GM12878 (cell line): ENCODE measurements around the gene ELP4. TPM values are rescaled to one million over a fixed set of nuclear protein-coding genes. Genes with fewer than 3 reads are reported as not detected.
A peak's percentile ranks its signal among the peaks of the same experiment; 100 is the strongest.

Source experiments
- ATAC-seq: fragments of 200-7000 bp; cut with Tn5 transposase; 3 replicates; pipeline ENCODE4 v1.9.1; 2020; ENCODE audit warnings: mild to moderate bottlenecking, moderate library complexity
- BruUV-seq: library from RNA; stranded (reverse); fragments of 400-500 nt; replicated peaks from 2 replicates; lab custom pipeline; 2021; lab: Mats Ljungman, UMichigan
- CTCF ChIA-PET: fragments of 300-600 bp; sonication (Branson Sonifier 250); formaldehyde crosslinking; extraction: SDS; loops from one replicate; lab custom pipeline; 2021; ENCODE audit warnings: inconsistent platforms; lab: Yijun Ruan, JAX
- POLR2A ChIA-PET: fragments of 350-600 bp; formaldehyde crosslinking; extraction: SDS; loops from one replicate; lab custom pipeline; 2021; ENCODE audit warnings: inconsistent platforms; lab: Charles Lee
- RAD21 ChIA-PET: fragments of 300-600 bp; sonication (Branson Sonifier 250); formaldehyde crosslinking; loops from one replicate; lab custom pipeline; 2023; ENCODE audit warnings: antibody characterized with exemption; ENCODE audit not compliant: unreplicated experiment; lab: Charles Lee
- SMC1A ChIA-PET: fragments of 300-600 bp; sonication (Branson Sonifier 250); formaldehyde crosslinking; loops from one replicate; lab custom pipeline; 2023; ENCODE audit not compliant: unreplicated experiment, uncharacterized antibody; lab: Charles Lee
- DNase-seq: peaks from one replicate; pipeline ENCODE4 v3.0.0-alpha.2; 2011; ENCODE audit warnings: low read depth, low spot score
- FAIRE-seq: peaks from 3 replicates; lab custom pipeline; 2011; peaks lifted over from hg19 to GRCh38; lab: Jason Lieb, UNC
- H2AFZ ChIP-seq: 2 replicates; pipeline ENCODE4 v1.6.0; 2011; ENCODE audit warnings: low read depth, low read length, control low read depth; ENCODE audit not compliant: control insufficient read depth
- H3K27ac ChIP-seq: 2 replicates; pipeline ENCODE4 v1.5.1; 2011; ENCODE audit warnings: control low read depth; ENCODE audit not compliant: control insufficient read depth, insufficient read depth
- H3K27me3 ChIP-seq, 2 experiments: replicated peaks in 1 of 2; 2 replicates each; pipeline versions ENCODE4 v1.6.0 to v1.6.1; 2011; ENCODE audit warnings: low read length in 1 of 2; ENCODE audit not compliant: control insufficient read depth in 2 of 2, insufficient read depth in 2 of 2
- H3K36me3 ChIP-seq, 2 experiments: 2 replicates each; pipeline ENCODE4 v1.5.1; 2011; ENCODE audit warnings: low read length in 1 of 2; ENCODE audit not compliant: control insufficient read depth in 2 of 2, insufficient read depth in 2 of 2
- H3K4me1 ChIP-seq: 2 replicates; pipeline ENCODE4 v1.6.1; 2011; ENCODE audit warnings: mild to moderate bottlenecking, low read length, moderate library complexity, mixed read lengths; ENCODE audit not compliant: control insufficient read depth, insufficient read depth
- H3K4me2 ChIP-seq: 2 replicates; pipeline ENCODE4 v1.6.0; 2011; ENCODE audit warnings: control low read depth; ENCODE audit not compliant: control insufficient read depth, insufficient read depth
- H3K4me3 ChIP-seq: fragments of 200-600 bp; sonication (generic); 2 replicates; pipeline ENCODE4 v1.5.1; 2016
- H3K79me2 ChIP-seq: 2 replicates; pipeline ENCODE4 v1.6.0; 2011; ENCODE audit warnings: low read length; ENCODE audit not compliant: control insufficient read depth, insufficient read depth
- H3K9ac ChIP-seq: 2 replicates; pipeline ENCODE4 v1.8.0; 2011; ENCODE audit warnings: low read length, control low read depth, mixed read lengths; ENCODE audit not compliant: control insufficient read depth, insufficient read depth
- H3K9me3 ChIP-seq: replicated peaks from 3 replicates; pipeline ENCODE4 v1.5.1; 2011; ENCODE audit warnings: mild to moderate bottlenecking, low read length; ENCODE audit not compliant: control insufficient read depth, insufficient read depth
- H4K20me1 ChIP-seq: 2 replicates; pipeline ENCODE4 v1.6.0; 2011; ENCODE audit not compliant: control insufficient read depth, insufficient read depth
- CHD1 ChIP-seq: IDR thresholded peaks from 2 replicates; pipeline ENCODE4 v1.6.1; 2012; ENCODE audit warnings: low read depth, low read length, improper control_type of control experiment
- DPF2 ChIP-seq: fragments of 450-650 bp; IDR thresholded peaks from 2 replicates; pipeline ENCODE4 v1.6.1; 2017; ENCODE audit warnings: mild to moderate bottlenecking
- HDAC2 ChIP-seq: fragments of 200-600 bp; sonication (generic); IDR thresholded peaks from 2 replicates; pipeline ENCODE4 v1.6.1; 2017
- IRF4 ChIP-seq: IDR thresholded peaks from 2 replicates; pipeline ENCODE4 v1.6.1; 2011; ENCODE audit warnings: low read depth, low read length
- MXI1 ChIP-seq: fragments of 150-350 bp; IDR thresholded peaks from 2 replicates; pipeline ENCODE4 v1.6.1; 2011; ENCODE audit warnings: low read depth, mild to moderate bottlenecking, inconsistent platforms, low read length, improper control_type of control experiment
- NBN ChIP-seq: fragments of 450-650 bp; IDR thresholded peaks from 2 replicates; pipeline ENCODE4 v1.6.1; 2016
- NRF1 ChIP-seq: conservative IDR thresholded peaks from 2 replicates; pipeline ENCODE4 v1.6.1; 2011; ENCODE audit warnings: mild to moderate bottlenecking, low read depth, low read length, improper control_type of control experiment
- RAD21 ChIP-seq: IDR thresholded peaks from 2 replicates; pipeline ENCODE4 v1.6.1; 2011; ENCODE audit warnings: mild to moderate bottlenecking, low read depth, low read length, moderate library complexity; ENCODE audit not compliant: insufficient read depth
- RAD51 ChIP-seq: fragments of 450-650 bp; IDR thresholded peaks from 2 replicates; pipeline ENCODE4 v1.6.1; 2016; ENCODE audit warnings: moderate library complexity, mild to moderate bottlenecking, inconsistent platforms
- SP1 ChIP-seq: IDR thresholded peaks from one replicate; pipeline ENCODE4 v1.6.1; 2011; ENCODE audit warnings: low read depth, low read length
- SUPT20H ChIP-seq: IDR thresholded peaks from 2 replicates; pipeline ENCODE4 v1.6.1; 2011; ENCODE audit warnings: low read depth, mild to moderate bottlenecking, low read length, moderate library complexity, borderline replicate concordance; ENCODE audit not compliant: control insufficient read depth
- TAF1 ChIP-seq: IDR thresholded peaks from 2 replicates; pipeline ENCODE4 v1.6.1; 2011; ENCODE audit warnings: mild to moderate bottlenecking, low read depth, low read length, borderline replicate concordance
- TBL1XR1 ChIP-seq: IDR thresholded peaks from 2 replicates; pipeline ENCODE4 v1.6.1; 2012; ENCODE audit warnings: low read depth, low read length, improper control_type of control experiment
- ZBED1 ChIP-seq: IDR thresholded peaks from 2 replicates; pipeline ENCODE4 v1.6.1; 2016; ENCODE audit warnings: borderline replicate concordance
- ZNF384 ChIP-seq: IDR thresholded peaks from 2 replicates; pipeline ENCODE4 v1.6.1; 2012; ENCODE audit warnings: low read depth, mild to moderate bottlenecking, low read length, improper control_type of control experiment, borderline replicate concordance
- ZNF622 ChIP-seq: fragments of 450-650 bp; IDR thresholded peaks from 2 replicates; pipeline ENCODE4 v1.6.1; 2017; ENCODE audit warnings: mild to moderate bottlenecking, inconsistent platforms
- WGBS: methylation state at CpG from one replicate; pipeline ENCODE4 v1.1.6; 2016; ENCODE audit warnings: low lambda C conversion rate; ENCODE audit not compliant: insufficient replicate concordance, insufficient coverage; ENCODE audit errors: missing lambda C conversion rate; 5-methylcytosine and 5-hydroxymethylcytosine counted together
- in situ Hi-C: fragments of 300-500 bp; cut with MboI; formaldehyde crosslinking; loops from 9 replicates; pipeline ENCODE4 v1.14.3; 2018; ENCODE audit warnings: mixed read lengths
- intact Hi-C: fragments of 100-400 bp; cut with micrococcal nuclease; formaldehyde crosslinking; loops from one replicate; pipeline ENCODE4 v1.14.2; 2022; ENCODE audit not compliant: unreplicated experiment
- polyA plus RNA-seq, 11 experiments: library from polyadenylated mRNA; depleted of rRNA in 4 of 11; unstranded in 6 of 11; stranded (reverse) in 5 of 11; fragments of >200 nt; fragmentation: Nextera tagmentation in 4 of 11; fragmentation: Illumina TruSeq in 1 of 11; extraction: Ambion mirVana in 4 of 11; extraction: Trizol in 1 of 11; gene quantifications; 1 replicate in 1 of 11; 2 replicates in 10 of 11; pipeline versions ENCODE4 v1.2.1 to v1.2.3, GENCODE V29; 2011 to 2016; ENCODE audit warnings: inconsistent platforms in 2 of 11, missing spikeins in 2 of 11, low read depth in 1 of 11
- total RNA-seq, 4 experiments: library from RNA; depleted of rRNA in 3 of 4; stranded (reverse); fragments of >200 nt in 3 of 4; fragmentation: Illumina TruSeq in 1 of 4; extraction: Trizol in 1 of 4; gene quantifications; 2 replicates each; pipeline versions ENCODE4 v1.2.1 to v1.2.3, GENCODE V29; 2013 to 2021
- TF ChIP-seq, protein P1 (sequence below): IDR thresholded peaks from 2 replicates; pipeline ENCODE4 v1.6.1; 2012; ENCODE audit warnings: low read depth, low read length, improper control_type of control experiment
- TF ChIP-seq, protein P2 (sequence below): fragments of 450-650 bp; IDR thresholded peaks from 2 replicates; pipeline ENCODE4 v1.6.1; 2017; ENCODE audit warnings: borderline replicate concordance
- TF ChIP-seq, protein P3 (sequence below): fragments of 450-650 bp; IDR thresholded peaks from 2 replicates; pipeline ENCODE4 v1.6.1; 2017; ENCODE audit warnings: mild to moderate bottlenecking, moderate library complexity

The ELP4 gene
- total and polyA plus RNA-seq, 10 of the 15 experiments (the other 5 are each of a cell fraction or from before 2014, with no cell fraction given) = 17.7 to 36.1 (median 27.0) TPM

DNA sequence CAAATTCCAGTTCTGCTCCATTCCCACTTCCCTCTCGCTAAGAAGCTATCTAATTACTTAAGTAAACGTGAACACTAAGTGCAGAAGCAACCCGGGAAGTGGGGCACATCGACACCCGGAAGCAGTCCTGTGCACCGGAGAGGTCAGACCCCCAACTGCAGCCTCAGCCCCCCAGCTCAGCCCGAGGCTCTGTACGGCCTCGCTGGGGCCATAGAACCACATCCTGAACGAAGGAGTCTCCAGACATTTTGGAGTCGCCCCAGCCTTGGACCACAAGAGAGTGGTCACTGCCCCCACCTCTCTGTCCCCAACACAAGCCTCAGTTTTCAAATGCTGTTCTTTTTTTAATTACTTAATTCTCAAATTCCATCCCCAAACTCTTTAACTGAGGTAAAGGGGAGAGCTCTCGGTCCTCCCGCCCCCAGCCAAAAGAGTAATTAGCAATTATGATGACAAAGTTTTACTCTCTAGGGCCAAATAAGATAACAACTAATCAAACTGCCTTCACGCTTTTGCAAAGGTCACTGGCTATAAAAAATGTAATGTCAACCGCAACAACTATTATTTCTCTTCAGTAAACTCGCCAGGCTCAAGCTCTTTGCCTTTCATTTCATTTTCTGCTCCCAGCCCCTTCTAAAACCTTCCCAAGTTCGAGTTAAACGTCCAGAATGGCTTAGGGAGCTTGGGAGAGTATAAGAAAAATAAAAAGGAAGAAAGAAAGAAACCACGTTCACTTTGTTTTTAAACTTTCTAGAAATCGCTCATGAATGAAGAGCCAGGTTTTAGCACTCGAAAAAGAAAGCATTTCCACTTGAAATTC, 299.4 kb downstream of the ELP4 start:
- H3K9me3 ChIP-seq = no peaks in the 10 kb centered on the region; the same call in 2 of the 3 replicates
- H2AFZ ChIP-seq = no peak overlapping the region
- no peak overlapping the region for H3K4me3 ChIP-seq
- POLR2A ChIA-PET = no interaction called here
- DNase-seq = no peak
- H3K4me2 ChIP-seq = peak overlapping the region; percentile 3; the same call in 1 of the 2 replicates
- no peak overlapping the region for H3K9ac ChIP-seq
- 37% methylated on average over 21 of the region's 21 CpGs for WGBS
- H3K36me3 ChIP-seq = no peaks in the 10 kb centered on the region
- SMC1A ChIA-PET = interaction anchor here (0.9 kb wide), 1 partner anchor 13 kb away, joined by 3 read pairs; no protein-coding TSS in a partner anchor
- CTCF ChIA-PET = interaction anchor here (0.7 to 2.5 kb wide), 2 partner anchors 22 to 168 kb away, joined by 3 to 5 read pairs; no protein-coding TSS in a partner anchor
- no peak for TF ChIP-seq TAF1
- no peak for TF ChIP-seq SUPT20H
- no peak for TF ChIP-seq MXI1
- TF ChIP-seq ZNF622 = no peak
- TF ChIP-seq, protein P1, sequence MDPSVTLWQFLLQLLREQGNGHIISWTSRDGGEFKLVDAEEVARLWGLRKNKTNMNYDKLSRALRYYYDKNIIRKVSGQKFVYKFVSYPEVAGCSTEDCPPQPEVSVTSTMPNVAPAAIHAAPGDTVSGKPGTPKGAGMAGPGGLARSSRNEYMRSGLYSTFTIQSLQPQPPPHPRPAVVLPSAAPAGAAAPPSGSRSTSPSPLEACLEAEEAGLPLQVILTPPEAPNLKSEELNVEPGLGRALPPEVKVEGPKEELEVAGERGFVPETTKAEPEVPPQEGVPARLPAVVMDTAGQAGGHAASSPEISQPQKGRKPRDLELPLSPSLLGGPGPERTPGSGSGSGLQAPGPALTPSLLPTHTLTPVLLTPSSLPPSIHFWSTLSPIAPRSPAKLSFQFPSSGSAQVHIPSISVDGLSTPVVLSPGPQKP = no peak
- no peak for TF ChIP-seq NBN
- TF ChIP-seq CHD1 = no peak
- TF ChIP-seq NRF1 = no peak
- TF ChIP-seq, protein P2, sequence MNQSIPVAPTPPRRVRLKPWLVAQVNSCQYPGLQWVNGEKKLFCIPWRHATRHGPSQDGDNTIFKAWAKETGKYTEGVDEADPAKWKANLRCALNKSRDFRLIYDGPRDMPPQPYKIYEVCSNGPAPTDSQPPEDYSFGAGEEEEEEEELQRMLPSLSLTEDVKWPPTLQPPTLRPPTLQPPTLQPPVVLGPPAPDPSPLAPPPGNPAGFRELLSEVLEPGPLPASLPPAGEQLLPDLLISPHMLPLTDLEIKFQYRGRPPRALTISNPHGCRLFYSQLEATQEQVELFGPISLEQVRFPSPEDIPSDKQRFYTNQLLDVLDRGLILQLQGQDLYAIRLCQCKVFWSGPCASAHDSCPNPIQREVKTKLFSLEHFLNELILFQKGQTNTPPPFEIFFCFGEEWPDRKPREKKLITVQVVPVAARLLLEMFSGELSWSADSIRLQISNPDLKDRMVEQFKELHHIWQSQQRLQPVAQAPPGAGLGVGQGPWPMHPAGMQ = no peak
- TF ChIP-seq TBL1XR1 = no peak
- TF ChIP-seq HDAC2 = no peak
- no peak for TF ChIP-seq IRF4
- TF ChIP-seq, protein P3, sequence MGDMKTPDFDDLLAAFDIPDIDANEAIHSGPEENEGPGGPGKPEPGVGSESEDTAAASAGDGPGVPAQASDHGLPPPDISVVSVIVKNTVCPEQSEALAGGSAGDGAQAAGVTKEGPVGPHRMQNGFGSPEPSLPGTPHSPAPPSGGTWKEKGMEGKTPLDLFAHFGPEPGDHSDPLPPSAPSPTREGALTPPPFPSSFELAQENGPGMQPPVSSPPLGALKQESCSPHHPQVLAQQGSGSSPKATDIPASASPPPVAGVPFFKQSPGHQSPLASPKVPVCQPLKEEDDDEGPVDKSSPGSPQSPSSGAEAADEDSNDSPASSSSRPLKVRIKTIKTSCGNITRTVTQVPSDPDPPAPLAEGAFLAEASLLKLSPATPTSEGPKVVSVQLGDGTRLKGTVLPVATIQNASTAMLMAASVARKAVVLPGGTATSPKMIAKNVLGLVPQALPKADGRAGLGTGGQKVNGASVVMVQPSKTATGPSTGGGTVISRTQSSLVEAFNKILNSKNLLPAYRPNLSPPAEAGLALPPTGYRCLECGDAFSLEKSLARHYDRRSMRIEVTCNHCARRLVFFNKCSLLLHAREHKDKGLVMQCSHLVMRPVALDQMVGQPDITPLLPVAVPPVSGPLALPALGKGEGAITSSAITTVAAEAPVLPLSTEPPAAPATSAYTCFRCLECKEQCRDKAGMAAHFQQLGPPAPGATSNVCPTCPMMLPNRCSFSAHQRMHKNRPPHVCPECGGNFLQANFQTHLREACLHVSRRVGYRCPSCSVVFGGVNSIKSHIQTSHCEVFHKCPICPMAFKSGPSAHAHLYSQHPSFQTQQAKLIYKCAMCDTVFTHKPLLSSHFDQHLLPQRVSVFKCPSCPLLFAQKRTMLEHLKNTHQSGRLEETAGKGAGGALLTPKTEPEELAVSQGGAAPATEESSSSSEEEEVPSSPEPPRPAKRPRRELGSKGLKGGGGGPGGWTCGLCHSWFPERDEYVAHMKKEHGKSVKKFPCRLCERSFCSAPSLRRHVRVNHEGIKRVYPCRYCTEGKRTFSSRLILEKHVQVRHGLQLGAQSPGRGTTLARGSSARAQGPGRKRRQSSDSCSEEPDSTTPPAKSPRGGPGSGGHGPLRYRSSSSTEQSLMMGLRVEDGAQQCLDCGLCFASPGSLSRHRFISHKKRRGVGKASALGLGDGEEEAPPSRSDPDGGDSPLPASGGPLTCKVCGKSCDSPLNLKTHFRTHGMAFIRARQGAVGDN = no peak
- TF ChIP-seq ZNF384 = no peak
- TF ChIP-seq SP1 = no peak
- no peak for TF ChIP-seq RAD51
- no peak for TF ChIP-seq ZBED1
- TF ChIP-seq RAD21 = no peak
- no peak for TF ChIP-seq DPF2
- BruUV-seq = no TSS peak
- ATAC-seq = no peak
- FAIRE-seq = no peak
- no peak overlapping the region for H3K27ac ChIP-seq
- no peaks in the 10 kb centered on the region for H3K79me2 ChIP-seq
- H4K20me1 ChIP-seq = no peaks in the 10 kb centered on the region
- H3K4me1 ChIP-seq = peaks cover 15% of the 10 kb centered on the region; the same call in 1 of the 2 replicates
- peaks cover 35 to 65% of the 10 kb centered on the region in 2 experiments for H3K27me3 ChIP-seq
- intact Hi-C loops = loop anchor here (10.0 kb wide), 1 partner anchor 164 kb away; no protein-coding TSS in a partner anchor
- RAD21 ChIA-PET = no interaction called here
- in situ Hi-C loops = no loop called here
